GM12874 (cell line): Measurements from ENCODE around the gene DDAH1.

Source experiments
- TF ChIP-seq, protein P1 (sequence below): IDR thresholded peaks from 2 replicates; pipeline ENCODE4 v1.5.1; 2011; ENCODE audit warnings: low read depth, mild to moderate bottlenecking, control low read depth, low read length, moderate library complexity; ENCODE audit not compliant: insufficient read depth

The DDAH1 gene

DNA sequence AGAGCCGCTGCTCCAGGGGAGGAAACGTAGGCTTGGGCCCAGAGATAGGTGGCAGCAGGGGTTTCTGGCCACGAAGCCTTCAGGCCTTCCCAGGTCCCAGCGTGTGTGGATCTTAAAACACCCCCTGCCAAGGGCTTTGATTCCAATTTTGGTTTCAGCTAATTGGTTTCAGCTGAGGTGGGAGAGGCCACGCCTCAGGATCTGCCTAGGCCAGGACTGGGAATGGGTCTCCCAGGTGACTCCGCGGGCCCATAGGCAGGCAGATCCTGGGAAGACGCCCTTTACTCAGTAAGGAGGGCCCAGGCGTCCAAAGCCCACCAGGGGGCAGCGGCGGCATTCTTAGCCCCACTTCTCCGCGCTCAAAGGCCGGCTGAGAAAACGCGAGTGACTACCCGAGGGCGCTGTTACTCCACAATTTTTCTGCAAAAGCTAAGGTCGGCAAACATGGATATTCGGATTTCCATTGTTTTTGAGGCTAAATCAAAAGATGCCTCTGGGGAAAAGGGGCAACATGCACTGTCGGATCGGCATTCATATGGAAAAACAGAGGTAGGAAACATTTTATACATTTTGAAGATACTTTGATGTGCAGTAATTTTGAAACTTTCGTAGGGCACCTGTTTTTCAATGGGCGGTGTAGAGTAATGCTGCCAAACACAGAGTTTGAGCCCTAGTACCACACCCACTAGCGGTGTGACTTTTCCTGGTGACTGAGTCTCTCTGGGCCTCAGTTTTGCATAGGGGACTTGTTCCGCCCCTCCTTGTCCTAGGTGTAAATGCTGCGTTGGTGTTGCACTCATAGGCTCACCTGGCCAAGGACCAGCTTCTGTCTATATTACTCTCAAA, 156.7 kb downstream of the DDAH1 start:
- TF ChIP-seq, protein P1, sequence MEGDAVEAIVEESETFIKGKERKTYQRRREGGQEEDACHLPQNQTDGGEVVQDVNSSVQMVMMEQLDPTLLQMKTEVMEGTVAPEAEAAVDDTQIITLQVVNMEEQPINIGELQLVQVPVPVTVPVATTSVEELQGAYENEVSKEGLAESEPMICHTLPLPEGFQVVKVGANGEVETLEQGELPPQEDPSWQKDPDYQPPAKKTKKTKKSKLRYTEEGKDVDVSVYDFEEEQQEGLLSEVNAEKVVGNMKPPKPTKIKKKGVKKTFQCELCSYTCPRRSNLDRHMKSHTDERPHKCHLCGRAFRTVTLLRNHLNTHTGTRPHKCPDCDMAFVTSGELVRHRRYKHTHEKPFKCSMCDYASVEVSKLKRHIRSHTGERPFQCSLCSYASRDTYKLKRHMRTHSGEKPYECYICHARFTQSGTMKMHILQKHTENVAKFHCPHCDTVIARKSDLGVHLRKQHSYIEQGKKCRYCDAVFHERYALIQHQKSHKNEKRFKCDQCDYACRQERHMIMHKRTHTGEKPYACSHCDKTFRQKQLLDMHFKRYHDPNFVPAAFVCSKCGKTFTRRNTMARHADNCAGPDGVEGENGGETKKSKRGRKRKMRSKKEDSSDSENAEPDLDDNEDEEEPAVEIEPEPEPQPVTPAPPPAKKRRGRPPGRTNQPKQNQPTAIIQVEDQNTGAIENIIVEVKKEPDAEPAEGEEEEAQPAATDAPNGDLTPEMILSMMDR = peak; percentile 86

DNA sequence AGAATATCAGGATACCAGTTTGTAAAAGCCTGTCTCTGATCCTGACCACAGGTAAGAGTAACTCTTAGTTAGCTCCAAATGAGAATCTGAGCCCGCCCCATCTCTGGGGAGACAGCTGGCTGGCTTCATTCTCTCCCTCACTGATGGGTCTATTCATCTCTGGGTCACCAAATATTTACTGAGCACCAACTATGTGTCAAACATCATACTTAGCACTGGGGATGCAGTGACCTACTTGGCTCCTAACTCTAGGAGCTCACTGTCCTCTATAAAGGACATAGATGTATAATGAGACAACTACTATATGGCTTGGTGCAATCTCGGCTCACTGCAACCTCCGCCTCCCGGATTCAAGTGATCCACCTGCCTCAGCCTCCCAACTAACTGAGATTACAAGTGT, 158.7 kb downstream of the DDAH1 start:
- TF ChIP-seq, protein P1 = no peak

DNA sequence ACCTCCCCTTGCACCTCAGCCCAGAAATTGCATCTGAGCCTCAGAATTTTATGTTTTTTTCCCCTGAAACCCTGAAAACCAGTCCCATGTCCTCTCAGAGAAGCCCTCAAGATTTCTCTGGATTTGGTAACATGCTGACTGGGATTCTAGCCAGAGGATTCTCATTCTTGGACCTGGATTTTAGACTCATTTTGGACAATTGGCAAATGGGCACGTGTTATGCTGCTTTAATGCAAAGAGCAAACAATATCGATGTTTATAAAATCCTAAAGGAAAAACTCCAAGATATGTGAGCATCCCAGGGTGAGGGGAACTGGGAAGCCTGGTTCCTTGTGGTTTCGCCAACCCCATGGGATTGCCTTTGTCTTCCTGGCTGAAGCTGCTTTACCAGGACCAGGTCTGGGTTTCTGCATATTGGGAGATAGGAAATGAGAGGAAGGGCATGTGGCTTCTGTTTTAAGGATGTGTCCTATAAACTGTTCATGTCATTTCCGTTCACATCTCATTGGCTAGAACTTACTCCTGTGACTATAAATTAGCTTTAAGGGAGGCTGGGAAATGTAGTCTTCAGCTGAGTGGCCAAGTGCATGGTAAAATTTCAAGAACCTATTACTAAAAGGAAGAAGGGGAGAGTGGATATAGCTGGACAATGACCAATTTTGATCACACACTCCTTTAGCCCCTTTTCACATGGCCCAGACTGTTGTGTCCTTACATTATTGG, 161.4 kb downstream of the DDAH1 start:
- TF ChIP-seq, protein P1 = no peak

DNA sequence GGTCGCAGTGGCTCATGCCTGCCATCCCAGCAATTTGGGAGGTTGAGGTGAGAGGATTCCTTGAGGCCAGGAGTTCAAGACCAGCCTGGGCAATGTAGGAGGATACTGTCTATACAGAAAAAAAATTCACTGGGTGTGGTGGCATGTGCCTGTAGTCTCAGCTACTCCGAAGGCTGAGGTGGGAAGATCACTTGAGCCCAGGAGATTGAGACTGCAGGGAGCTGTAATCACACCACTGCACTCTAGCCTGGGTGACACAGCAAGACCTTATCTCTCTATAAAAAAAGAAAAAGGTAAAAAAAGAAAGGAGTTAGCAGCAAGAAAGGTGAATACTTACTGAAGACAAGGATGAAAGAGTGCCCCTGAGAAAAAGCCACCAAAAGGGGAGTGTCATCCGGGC, 164.8 kb downstream of the DDAH1 start:
- TF ChIP-seq, protein P1 = no peak

DNA sequence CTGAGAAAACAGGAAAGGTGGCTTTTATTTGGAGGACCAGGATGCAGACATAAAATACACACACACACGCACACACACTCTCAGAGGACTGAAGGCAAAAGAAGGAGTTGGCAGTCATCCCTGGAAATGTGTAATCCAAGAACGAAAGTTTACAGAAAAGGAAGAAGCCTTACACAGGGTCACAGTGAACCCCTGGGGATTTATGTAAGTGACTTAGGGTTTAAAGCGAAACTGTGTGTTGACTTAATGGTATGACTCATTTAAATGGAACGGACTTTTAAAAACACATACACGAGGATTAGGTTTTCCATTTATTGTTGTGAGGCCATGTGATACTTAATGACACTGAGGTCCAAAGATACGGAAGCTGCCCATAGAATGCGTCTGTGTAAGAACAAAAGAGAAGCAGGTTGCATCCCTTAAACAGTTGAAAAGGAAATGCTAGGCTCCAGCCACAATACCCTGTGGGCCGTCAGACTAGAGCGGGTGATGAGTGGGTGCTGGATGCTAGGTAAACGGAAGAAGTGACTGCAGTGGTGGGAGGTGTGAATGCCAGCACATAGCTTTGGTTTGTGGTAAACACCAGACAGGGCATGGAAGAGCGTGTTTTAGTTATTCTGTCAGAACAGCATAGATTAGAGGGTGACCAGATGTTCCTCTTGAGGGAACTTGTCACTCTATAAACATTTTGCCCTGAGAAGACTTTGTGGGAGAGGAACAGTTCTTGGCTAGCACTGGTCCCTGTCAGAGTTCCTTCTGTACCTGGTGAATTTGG, 166.9 kb downstream of the DDAH1 start:
- TF ChIP-seq, protein P1 = no peak

DNA sequence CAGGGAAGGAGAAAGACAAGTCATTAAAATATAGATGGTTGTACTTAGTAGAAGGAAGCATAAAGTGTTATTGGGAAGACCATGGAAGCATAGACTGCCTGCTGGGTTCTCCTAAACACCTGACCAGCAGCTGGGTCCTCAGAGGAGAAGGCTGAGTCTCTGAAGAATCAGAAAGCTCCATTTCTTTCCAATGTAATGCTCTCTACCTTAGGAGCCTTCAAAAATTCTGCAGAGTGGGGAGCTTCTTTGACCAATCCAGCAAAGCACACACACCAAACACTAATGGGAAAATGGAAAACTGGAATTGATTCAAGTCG, 167.5 kb downstream of the DDAH1 start:
- TF ChIP-seq, protein P1 = no peak

DNA sequence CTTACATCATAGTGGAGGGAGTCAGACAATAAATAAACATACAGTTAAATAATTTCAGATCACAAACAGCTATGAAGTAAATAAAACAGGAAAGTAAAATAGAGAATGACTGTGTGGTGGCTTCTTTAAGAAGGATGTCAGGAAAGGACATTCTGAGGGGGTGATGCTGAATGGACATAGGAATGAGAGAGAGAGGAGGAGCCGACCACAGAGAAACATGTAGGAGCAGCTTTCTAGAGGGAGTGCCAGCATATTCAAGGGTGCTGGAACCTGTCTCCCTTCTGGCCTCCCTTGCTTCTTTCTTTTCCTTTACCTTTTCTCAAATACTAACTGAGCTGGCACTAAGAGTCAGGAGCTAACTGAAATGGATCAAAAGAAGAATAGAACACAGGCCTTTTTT, 168.0 kb downstream of the DDAH1 start:
- TF ChIP-seq, protein P1 = no peak
